AML-193 (cell line): Measurements from ENCODE around the gene C11orf58.

ENCODE experiments used
- DNase-seq, 2 experiments: peaks; one replicate each; lab custom pipeline; 2025; lab: John Stamatoyannopoulos, UW

The C11orf58 gene

DNA sequence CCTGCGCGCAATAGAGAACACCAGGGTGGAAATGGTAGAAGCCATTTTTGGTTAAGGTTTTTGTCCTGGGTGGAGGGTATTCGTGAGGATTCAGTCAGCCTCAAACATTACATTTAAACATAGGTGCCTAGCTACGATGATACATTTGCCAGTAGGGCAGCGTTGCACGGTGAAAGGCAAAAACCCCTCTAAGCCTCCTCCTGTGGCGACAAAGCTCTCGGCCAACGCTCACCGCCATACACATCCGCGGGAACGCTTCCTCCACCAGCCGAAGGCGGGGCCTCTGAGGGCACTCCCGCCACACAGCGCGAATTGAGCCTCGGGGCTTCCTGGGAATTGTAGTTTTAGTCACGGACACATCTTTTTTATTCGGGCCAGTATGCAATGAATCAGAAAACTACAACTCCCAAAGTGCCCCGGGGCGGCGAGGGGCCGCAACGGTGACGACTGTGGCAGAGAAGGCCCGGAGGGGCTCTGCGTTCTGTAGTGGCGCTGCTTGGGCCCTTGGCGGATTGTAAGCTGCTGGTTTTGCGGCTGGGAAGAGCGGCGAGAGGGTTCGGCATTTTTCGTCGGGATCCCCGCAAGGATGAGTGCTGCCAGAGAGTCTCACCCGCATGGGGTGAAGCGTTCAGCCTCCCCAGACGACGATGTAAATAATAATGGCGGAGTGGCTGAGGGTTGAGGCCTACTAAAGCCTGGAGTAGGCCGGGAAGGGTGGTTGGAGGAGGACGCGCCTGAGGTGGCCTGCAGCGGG lies at the start of gene C11orf58:
Gene C11orf58, plus strand, starts transcription at position 455 of the 754 bp plus-strand sequence. Its CDS starts 132 bp downstream, at position 587.
- DNase-seq, result peak; percentile 93 to 95

- DNase-seq, result no peak
Measured at GRCh38 chr11:16690086-16690485, 48.4 kb upstream of the C11orf58 start.

- DNase-seq, result no peak
Measured at GRCh38 chr11:16703795-16704194, 34.7 kb upstream of the C11orf58 start.

GRCh38 chr11:16713594-16713993 lies 24.9 kb upstream of the C11orf58 start:
- no peak for DNase-seq

DNA sequence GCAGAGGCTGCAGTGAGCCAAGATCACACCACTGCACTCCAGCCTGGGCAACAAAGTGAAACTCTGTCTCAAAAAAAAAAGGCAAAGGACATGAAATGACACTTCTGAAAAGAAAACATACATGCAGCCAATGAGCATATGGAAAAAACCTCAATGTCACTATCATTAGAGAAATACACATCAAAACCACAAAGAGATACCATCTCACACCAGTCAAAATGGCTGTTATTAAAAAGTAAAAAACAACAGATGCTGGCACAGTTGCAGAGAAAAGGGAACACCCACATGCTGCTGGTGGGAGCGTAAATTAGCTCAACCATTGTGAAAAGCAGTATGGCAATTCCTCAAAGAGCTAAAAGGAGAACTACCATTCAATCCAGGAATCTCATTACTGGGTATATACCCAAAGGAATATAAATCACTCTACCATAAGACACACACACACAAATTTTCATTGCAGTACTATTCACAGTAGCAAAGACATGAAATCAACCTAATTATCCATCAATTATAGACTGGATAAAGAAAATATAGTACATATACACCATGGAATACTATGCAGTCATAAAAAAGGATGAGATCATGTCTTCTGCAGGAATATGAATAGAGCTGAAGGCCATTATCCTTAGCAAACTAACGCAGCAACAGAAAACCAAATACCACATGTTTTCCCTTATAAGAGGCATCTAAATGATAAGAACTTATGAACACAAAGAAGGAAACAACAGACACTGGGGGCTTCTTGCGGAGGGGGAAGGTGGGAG lies 15.7 kb upstream of the C11orf58 start:
- DNase-seq, result no peak

- no peak for DNase-seq
Measured at GRCh38 chr11:16727806-16728205, 10.6 kb upstream of the C11orf58 start.

DNA sequence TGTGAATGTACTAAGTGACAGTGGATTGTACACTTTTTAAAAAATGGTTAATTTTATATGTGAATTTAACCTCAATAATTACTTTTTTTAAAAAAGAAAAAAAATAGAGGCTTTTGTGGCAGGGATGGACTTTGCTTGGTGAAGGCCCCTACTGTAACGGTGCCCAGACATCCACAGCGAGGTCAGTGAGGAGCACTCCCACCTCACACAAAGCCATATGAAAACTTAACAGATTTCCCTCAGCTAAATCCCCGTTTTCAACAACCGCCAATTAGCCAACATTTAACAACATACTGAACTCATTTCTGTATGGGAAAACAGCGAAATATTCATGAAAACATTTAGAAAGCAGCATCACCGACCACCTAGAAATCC lies 642 bp upstream of the C11orf58 start:
- no peak for DNase-seq

DNA sequence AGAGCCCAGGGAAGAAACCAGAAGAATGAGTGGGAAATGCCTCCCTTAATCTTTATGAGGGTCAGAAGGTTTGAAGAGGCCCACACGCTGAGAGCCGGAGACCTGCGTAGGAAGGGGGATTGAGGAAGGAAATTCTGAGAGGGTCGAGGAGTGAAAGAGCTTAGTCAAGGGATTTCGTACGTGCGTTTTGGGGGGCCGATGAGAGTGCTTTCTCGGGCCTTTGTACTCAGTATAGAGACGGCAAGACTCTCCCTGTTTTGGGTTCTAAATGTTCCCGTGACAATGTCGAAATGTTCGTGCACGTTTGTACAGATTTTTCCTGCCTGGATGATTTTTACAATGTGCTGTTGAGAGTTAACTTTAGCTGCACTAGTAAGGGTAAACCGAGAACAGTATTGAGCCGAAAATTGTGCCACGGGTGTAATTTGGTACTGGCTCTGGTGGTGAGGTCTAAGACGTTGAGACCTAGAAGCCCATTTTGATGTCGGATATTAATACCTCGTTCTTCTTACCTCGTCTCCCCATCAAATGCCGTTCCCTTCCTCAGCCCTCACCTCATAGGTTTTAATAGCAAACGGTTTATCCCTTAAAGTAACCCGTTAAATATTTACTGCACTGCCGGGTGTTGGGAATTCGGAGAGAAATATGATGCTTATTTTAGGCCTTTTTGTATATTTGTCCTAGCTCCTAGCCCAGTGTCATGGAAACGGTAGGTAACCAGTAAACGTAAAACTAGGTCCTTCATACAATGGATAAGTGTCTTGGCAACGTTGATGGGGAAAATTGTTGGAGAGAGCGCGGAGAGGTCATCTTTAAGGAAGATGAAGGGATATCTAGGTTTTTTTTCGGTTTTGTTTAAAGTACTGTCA lies 734 bp downstream of the C11orf58 start:
- DNase-seq, result no peak

- DNase-seq, result no peak
Measured at GRCh38 chr11:16741473-16741872, 3.0 kb downstream of the C11orf58 start.

DNA sequence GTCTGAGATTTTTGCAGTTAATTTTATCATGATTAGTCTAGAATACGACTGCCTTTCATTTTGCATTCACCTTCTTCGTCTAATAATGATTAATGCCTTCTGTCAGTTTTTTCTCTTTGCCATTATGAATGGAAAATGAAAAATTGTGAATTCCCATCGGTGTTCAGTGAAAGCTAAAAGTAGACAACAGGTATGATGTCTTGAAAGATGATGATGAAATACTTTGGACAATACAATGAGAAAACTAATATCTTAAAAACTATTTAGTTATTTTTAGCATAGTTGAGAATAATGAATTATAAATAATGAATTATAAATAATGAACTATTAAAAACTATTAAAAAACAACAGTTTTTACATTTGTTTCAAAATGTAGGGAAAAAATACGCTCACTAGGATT lies 5.0 kb downstream of the C11orf58 start:
- no peak for DNase-seq

DNA sequence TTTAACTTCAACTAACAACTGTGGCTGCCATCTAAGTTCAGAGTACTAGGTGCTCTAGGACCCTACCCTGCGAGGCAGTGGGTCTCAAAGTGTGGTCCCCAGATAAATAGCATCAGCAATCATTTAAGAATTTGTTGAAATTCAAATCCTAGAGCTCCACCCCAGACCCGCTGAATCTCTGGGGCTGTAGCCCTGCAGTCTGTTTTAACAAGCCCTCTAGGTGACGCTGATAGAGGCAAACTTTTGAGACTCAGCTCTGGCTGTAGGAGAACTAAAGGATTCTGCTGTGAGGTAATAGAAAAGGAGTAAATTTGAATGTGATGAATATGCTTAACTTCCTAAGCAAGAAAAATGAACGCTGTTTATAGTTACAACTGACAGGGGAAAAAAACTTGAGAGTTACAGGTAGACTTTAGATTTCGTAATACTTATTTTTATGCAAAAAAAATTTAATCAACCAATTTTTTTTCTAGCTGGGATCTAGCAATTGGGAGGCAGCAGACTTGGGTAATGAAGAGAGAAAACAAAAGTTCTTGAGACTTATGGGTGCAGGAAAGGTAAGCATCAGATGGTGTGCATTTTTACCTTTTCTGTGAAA lies 5.8 kb downstream of the C11orf58 start:
- no peak for DNase-seq

GRCh38 chr11:16745950-16746605 lies 7.6 kb downstream of the C11orf58 start:
- no peak for DNase-seq

- no peak for DNase-seq
Measured at GRCh38 chr11:16749092-16749491, 10.6 kb downstream of the C11orf58 start.

DNA sequence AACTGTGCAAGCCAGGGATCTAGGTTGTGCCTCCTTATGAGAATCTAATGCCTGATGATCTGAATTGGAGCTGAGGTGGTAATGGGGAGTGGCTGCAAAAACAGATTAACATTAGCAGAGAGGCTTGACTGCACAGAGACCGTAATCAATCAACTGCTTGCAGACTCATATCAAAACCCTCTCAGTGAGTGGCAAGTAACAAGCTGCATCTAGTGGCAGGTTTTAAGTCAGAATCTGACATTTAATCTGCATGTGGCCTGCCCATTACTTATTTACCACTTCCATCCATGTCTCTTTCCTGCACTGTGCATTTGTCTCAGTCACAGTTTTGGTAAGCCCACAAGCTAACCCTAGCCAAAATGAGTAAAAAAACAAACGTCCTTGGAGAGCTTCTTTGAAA lies 11.2 kb downstream of the C11orf58 start:
- DNase-seq, result no peak

- no peak for DNase-seq
Measured at GRCh38 chr11:16750417-16750816, 12.0 kb downstream of the C11orf58 start.

- no peak for DNase-seq
Measured at GRCh38 chr11:16758382-16759024, 20.1 kb downstream of the C11orf58 start.

DNA sequence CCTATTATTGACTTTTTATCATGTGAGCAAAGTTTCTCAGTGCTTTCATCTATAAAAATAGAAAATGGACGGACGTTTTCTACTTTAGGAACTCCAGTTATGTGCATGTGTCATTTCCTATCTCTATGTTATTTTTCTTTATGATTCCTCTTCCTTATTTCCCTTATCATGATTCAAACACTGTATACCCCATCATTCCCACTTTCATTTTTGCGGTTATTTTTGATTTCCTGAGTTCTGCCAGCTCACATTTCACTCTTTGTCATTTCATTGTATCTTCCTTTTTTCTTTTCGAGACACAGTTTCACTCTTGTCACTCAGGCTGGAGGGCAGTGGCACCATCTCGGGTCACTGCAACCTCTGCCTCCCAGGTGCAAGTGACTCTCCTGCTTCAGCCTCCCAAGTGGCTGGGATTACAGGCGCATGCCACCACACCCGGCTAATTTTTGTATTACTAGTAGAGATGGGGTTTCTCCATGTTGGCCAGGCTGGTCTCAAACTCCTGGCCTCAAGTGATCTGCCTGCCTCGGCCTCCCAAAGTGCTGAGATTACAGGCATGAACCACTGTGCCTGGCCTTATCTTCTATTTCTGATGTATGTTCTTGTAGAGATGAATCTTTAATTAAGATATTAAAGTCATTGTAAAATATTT lies 21.5 kb downstream of the C11orf58 start:
- DNase-seq, result no peak

GRCh38 chr11:16763746-16764145 lies 25.3 kb downstream of the C11orf58 start:
- DNase-seq, result no peak

DNA sequence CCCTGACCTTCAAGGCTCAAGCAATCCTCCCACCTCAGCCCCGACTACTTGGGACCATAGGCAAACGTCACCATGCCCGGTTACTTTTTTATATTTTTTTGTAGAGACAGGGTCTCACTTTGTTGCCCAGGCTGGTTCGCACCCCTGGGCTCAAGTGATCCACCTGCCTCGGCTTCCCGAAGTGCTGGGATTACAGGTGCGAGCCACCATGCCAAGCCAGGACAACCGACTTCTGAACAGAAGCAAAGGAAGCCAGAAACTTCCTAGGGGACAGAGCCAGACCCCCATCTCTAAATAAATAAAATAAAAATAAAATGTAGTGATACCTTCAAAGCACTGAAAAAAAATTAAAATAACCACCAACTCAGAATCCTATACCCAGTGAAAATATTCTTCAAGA lies 26.4 kb downstream of the C11orf58 start:
- no peak for DNase-seq

DNA sequence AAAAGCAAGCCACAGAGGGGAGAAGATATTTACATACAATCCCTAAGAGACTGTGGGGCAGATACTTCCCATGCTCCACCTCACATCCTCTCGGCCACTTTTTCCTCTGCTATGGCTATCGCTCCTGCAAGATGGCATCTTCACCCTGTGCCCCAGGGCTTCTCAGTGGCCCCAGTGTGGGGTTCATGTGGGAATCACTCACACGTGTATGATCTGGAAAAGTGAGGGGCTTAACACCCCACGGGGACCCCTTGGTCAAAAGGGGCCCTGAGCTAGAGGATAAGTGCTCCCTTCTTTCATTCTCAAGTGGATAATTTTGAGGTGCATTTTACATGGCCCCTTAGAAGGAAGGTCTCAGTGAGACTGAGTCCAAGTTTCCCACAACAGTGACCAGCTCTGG lies 28.7 kb downstream of the C11orf58 start:
- no peak for DNase-seq

DNA sequence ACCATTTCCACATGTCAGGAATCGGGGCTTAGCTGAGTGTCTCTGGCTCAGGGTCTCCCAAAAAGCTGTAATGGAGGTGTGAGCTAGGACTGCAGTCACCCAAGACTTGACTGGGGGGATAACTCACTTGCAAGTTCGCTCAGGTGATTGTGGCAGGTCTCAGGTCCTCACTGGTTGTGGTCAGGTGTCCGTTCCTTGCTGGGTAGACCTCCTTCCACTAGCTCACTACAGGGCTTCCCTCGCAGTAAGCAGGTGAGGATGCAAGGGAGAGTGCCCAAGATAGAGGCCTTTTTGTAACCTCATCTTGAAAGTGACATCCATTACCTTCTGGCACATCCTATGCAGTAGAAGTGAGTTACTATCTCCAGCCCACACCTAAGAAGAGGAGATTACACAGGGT lies 29.5 kb downstream of the C11orf58 start:
- DNase-seq, result no peak
